NCI-H345 (cell line): ENCODE data around the gene OR2AK2.
"Not testable (repeated sequence)": the region's sequence is repeated elsewhere in the genome, so short reads cannot be mapped to it uniquely, and the experiment has no call there.

ENCODE experiments used
- DNase-seq: peaks from one replicate; lab custom pipeline; 2025; lab: John Stamatoyannopoulos, UW

Gene OR2AK2

GRCh38 chr1:247964933-247965332 lies at the start of gene OR2AK2:
Gene OR2AK2 (plus strand): TSS chr1:247965233. CDS start chr1:247965377, 144 bp downstream.
- DNase-seq: no peak

GRCh38 chr1:247919952-247920351 lies 45.1 kb upstream of the OR2AK2 start, which contains the start of gene OR2T8:
Gene OR2T8 (plus strand): TSS chr1:247920252. CDS start chr1:247921018, 766 bp downstream.
- DNase-seq: no peak

GRCh38 chr1:247923941-247924340 lies 41.1 kb upstream of the OR2AK2 start:
- no peak for DNase-seq

DNA sequence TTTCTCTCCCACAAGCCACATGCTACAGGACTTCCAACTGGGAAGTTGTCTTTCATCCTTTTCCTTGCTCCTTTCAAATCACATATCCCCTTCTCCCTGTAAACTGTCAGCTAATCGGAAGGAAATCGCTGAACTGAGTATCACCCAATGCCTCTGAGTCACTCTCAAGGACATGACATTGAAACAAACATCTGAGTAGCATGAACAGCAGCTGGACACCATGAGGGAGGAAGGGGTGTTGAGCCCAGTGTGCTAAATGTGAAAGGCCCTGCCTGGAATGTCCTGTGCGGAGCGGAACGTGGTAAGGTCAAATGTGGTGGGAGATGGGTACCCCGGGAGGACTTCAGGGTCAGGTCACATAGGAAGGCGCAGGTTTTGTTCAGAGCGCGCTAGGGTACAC lies 40.2 kb upstream of the OR2AK2 start, which contains the start of gene OR2AJ1:
Gene OR2AJ1, plus strand, starts transcription at position 22 of the 400 bp plus-strand sequence. CDS start 8,880 bp downstream, outside the sequence.
- no peak for DNase-seq

- no peak for DNase-seq
Measured at GRCh38 chr1:247933989-247934388, 31.0 kb upstream of the OR2AK2 start.

DNA sequence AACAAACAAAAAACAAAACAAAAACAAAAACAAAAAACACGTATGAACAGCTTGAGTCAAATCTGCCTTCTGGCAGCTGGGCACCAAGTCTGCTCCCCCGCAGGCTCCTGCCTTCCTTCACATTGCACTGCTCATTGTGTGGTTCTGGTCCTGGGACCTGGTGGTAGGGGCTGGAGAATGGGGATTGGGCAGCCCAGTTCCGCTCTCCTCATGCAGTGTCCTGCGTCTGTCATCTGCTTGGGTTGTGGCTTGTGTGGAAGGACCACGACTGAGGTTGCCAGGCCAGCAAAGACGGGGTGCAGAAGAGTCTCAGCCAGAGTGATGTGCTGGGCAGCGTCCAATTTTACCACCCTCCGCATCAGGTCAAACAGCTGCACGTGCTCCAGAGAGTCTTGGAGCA lies 29.3 kb upstream of the OR2AK2 start:
- DNase-seq: no peak

GRCh38 chr1:247936415-247936814 lies 28.6 kb upstream of the OR2AK2 start:
- DNase-seq: no peak

- DNase-seq: not testable (repeated sequence)
Measured at GRCh38 chr1:247936965-247937734, 27.9 kb upstream of the OR2AK2 start.

DNA sequence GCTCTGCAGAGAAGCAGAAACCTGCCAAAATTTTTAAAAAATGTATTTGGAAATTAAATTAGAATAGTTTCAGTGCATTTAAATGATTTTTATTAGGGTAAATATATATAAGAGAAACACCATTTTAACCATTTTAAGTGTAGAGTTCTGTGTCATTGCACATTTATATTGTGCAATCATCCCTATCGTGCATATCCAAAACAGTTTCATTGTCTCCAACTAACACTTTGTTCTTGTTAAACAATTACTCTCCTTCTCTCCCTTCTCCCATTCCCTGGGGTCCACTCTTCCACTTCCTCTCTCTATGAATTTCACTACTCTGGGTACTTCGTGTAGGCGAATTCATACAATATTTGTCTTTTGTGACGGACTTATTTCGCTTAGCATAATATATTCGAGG lies 22.4 kb upstream of the OR2AK2 start:
- DNase-seq: no peak

- no peak for DNase-seq
Measured at GRCh38 chr1:247948558-247948957, 16.5 kb upstream of the OR2AK2 start, which contains the start of gene OR2L8. Gene OR2L8 (plus strand): TSS chr1:247948858. CDS start chr1:247948858, 0 bp downstream.

GRCh38 chr1:247953408-247953807 lies 11.6 kb upstream of the OR2AK2 start:
- no peak for DNase-seq

DNA sequence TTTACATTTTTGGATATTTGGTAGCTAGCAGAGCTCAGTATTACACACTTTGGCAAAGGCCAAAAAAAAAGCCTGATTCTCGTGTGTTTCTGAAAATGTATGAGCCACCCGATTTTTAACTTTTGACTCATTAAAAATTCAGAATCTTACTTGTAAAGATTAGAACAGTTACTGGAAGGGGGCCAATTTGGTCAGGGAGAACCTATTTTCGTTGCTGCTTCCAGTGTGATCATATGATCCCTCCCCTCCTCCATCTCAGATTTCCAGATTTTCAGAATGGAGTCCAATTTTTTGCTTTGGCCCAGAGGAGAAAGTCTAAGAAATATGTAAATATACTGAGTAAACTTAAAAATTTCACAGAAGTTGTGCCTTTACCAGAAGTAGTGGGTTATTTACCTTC lies 3.2 kb upstream of the OR2AK2 start:
- no peak for DNase-seq

- DNase-seq: no peak
Measured at GRCh38 chr1:247962911-247963588, 2.0 kb upstream of the OR2AK2 start.

- DNase-seq: no peak
Measured at GRCh38 chr1:247966532-247967204, 1.6 kb downstream of the OR2AK2 start.

GRCh38 chr1:247992986-247993385 lies 28.0 kb downstream of the OR2AK2 start:
- DNase-seq: no peak

DNA sequence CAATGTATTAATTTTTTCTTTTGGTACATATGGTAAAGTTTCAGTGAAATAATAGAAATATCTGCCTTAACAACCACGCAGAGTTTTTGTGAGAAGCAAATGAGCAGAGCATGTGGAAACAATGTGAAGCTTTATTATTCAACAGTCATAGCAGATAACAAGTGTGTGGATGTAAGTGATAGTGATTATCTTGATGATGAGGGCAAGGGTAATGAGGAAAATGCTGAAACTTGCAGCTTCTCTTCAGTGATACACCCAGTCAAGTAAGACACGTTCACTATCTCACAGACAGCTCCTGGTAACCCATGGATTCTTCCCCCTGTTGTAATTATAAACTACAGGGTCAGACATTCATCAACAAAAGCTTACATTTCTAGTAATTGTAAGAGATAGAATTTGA lies 33.8 kb downstream of the OR2AK2 start:
- no peak for DNase-seq

DNA sequence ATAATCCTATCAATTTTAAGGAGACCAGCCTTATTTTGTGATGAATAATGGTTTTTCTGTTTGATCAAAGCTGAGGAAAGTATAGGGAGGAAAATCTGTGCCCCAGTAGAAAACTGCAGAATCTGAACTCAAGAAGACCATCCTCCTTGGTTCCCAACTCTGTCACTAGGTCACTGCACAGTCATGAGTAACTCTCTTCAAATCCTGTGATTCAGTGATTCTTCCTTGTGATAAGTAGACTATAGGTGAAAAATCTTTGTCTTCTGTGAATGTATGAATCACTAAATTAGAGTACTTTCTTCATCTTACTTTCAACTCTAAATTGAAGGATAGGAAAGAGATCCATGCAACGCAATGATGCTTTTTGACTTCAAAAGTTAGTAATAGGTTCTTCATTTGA lies 35.1 kb downstream of the OR2AK2 start:
- DNase-seq: no peak

- no peak for DNase-seq
Measured at GRCh38 chr1:248007778-248008177, 42.7 kb downstream of the OR2AK2 start.

DNA sequence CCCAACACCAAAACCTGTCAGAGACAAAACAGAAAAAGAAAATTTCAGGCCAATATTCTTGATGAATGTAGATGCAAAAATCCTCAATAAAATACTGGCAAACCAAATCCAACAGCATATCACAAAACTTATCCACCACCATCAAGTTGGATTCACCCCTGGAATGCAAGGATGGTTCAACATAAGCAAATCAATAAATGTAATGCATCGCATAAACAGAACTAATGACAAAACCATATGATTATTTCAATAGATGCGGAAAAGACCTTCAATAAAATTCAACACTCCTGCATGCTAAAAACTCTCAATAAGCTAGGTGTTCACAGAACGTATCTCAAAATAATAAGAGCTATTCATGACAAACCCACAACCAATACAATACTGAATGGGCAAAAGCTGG lies 44.6 kb downstream of the OR2AK2 start:
- DNase-seq: no peak

- no peak for DNase-seq
Measured at GRCh38 chr1:248013229-248013710, 48.2 kb downstream of the OR2AK2 start, which contains the start of gene OR2L5. Gene OR2L5 (plus strand): TSS chr1:248013660. CDS start chr1:248021948, 8,288 bp downstream.

- no peak for DNase-seq
Measured at GRCh38 chr1:248015803-248016202, 50.8 kb downstream of the OR2AK2 start.
